Measurements from ENCODE around the gene KCTD2. TPM values are rescaled to one million over a fixed set of nuclear protein-coding genes. Genes with fewer than 3 reads are reported as not detected.

KCTD2 gene
- total and polyA plus RNA-seq, 9 of the 15 experiments (the other 6 are each of a cell fraction or from before 2014, with no cell fraction given): 1.7 to 32.9 (median 15.8) TPM

DNA sequence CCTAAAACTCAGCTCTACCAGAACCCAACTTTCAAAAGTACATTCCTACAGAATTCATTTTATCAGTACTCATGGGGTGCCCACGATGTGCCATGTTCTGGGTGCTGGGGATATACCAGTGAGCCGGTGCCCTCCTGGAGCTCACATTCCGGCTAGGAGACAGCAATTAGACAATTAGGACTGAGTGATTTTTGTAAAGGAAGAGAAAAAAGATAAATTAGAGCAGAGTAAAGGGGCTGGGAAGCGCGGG lies 35.0 kb upstream of the KCTD2 start (continued):
- no peak for TF ChIP-seq ZBTB40 (IDR thresholded peaks at IDR 0.05)
- TF ChIP-seq ZBTB40 (CRISPR knock-in tag; IDR thresholded peaks at IDR 0.05): no peak
- TF ChIP-seq, protein P1, sequence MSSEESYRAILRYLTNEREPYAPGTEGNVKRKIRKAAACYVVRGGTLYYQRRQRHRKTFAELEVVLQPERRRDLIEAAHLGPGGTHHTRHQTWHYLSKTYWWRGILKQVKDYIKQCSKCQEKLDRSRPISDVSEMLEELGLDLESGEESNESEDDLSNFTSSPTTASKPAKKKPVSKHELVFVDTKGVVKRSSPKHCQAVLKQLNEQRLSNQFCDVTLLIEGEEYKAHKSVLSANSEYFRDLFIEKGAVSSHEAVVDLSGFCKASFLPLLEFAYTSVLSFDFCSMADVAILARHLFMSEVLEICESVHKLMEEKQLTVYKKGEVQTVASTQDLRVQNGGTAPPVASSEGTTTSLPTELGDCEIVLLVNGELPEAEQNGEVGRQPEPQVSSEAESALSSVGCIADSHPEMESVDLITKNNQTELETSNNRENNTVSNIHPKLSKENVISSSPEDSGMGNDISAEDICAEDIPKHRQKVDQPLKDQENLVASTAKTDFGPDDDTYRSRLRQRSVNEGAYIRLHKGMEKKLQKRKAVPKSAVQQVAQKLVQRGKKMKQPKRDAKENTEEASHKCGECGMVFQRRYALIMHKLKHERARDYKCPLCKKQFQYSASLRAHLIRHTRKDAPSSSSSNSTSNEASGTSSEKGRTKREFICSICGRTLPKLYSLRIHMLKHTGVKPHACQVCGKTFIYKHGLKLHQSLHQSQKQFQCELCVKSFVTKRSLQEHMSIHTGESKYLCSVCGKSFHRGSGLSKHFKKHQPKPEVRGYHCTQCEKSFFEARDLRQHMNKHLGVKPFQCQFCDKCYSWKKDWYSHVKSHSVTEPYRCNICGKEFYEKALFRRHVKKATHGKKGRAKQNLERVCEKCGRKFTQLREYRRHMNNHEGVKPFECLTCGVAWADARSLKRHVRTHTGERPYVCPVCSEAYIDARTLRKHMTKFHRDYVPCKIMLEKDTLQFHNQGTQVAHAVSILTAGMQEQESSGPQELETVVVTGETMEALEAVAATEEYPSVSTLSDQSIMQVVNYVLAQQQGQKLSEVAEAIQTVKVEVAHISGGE (CRISPR knock-in tag; IDR thresholded peaks at IDR 0.05): 0 out of 6 replicates have a peak, but pooled peaks of 1 of the 3 experiments have one; percentile 72
- TF ChIP-seq ZNF395 (CRISPR knock-in tag; IDR thresholded peaks at IDR 0.05): 0 out of 2 replicates have a peak, but pooled peaks have one; percentile 30
- TF ChIP-seq, protein P2, sequence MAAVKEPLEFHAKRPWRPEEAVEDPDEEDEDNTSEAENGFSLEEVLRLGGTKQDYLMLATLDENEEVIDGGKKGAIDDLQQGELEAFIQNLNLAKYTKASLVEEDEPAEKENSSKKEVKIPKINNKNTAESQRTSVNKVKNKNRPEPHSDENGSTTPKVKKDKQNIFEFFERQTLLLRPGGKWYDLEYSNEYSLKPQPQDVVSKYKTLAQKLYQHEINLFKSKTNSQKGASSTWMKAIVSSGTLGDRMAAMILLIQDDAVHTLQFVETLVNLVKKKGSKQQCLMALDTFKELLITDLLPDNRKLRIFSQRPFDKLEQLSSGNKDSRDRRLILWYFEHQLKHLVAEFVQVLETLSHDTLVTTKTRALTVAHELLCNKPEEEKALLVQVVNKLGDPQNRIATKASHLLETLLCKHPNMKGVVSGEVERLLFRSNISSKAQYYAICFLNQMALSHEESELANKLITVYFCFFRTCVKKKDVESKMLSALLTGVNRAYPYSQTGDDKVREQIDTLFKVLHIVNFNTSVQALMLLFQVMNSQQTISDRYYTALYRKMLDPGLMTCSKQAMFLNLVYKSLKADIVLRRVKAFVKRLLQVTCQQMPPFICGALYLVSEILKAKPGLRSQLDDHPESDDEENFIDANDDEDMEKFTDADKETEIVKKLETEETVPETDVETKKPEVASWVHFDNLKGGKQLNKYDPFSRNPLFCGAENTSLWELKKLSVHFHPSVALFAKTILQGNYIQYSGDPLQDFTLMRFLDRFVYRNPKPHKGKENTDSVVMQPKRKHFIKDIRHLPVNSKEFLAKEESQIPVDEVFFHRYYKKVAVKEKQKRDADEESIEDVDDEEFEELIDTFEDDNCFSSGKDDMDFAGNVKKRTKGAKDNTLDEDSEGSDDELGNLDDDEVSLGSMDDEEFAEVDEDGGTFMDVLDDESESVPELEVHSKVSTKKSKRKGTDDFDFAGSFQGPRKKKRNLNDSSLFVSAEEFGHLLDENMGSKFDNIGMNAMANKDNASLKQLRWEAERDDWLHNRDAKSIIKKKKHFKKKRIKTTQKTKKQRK (IDR thresholded peaks at IDR 0.05; ENCODE audit: borderline replicate concordance, low read depth, low read length): no peak
- TF ChIP-seq ZNF431 (CRISPR knock-in tag; IDR thresholded peaks at IDR 0.05): no peak
